Activated gamma-delta T cell treated with anti-CD3 and anti-CD28 coated beads, Interleukin-2, amount 50 U/mL, for 16 hours (primary cell): ENCODE data around the gene TLNRD1.

Experiments used
- DNase-seq: peaks from one replicate; pipeline ENCODE4 v3.0.0-alpha.2; 2020; ENCODE audit warnings: low read depth

TLNRD1 gene

DNA sequence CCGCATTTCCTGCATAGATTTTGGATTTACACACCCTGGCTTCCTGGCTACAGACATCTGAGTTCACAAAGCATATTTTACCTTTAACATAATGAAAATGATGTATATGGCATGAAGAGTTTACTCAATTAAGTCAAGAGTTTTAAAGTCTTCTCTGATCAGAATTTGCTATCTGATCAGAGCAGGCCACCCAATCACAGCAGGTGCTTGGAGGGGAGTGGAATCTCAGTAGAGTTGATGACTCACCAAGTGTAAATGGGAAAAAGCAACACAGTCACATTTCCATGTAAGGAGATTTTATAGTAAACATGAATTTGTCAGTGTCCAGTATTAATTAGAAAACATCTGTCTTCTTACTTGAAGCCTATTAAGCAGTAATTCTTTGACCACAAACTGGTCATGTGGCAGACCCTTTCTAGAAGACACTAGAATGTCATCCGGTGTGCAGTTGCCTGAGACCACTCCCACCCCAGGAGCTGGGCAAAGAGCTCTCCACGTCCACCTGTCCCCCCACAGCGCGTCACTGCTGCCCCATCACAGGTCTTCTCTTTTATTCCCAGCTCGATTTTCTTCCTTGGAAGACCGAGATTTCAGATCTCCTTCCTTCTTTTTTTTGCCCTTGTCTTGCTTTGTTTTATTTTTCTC, 21.9 kb upstream of the TLNRD1 start:
- DNase-seq = no peak

DNA sequence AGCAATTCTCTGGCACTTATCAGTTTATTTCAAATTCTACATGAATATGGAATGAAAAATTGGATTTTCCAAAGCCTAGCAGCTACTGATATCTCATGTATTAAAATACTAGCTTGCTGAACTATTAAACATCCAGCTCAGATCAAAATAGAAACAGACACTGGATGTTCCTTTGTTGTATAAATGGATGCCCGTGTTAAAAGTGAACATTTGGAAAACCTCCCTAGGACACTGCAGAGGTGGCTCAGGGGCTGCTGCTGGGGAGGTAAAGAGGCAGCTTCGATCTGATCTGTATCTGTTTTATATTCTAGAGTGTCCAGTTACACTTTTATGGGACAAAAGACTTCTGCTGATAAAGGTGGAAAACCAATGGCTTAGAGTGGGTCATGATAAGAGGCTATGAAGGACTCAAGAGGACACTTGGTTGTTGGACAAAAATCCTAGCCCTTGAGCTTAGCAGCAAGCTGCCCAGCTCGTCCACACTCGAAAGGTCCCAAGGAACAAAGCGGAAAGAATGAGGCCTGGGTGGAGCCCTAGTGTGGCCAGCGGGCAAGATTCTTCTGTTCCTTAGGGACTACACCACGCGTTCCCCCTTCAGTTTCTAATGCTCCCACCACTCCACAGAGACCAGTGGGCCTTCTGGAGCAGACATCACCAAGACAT, 21.1 kb upstream of the TLNRD1 start:
- no peak for DNase-seq

DNA sequence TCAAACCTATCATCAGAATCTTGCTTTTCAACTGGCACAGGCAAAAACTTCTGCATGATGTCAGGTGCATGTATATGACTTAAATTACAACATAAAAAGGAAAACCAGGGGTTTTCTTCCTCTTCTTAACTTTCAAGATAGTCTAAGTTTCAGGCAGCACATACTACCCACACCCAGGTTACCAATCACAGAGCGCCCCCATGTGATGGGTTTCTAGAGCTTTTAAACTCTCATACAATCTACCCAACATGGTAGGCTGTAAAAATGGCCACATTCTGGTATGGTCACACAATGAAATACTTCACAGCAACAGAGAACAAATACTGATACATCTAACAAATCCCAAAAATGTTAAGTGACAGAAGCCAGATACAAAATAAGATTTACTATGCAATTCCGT, 18.5 kb upstream of the TLNRD1 start:
- DNase-seq = no peak

DNA sequence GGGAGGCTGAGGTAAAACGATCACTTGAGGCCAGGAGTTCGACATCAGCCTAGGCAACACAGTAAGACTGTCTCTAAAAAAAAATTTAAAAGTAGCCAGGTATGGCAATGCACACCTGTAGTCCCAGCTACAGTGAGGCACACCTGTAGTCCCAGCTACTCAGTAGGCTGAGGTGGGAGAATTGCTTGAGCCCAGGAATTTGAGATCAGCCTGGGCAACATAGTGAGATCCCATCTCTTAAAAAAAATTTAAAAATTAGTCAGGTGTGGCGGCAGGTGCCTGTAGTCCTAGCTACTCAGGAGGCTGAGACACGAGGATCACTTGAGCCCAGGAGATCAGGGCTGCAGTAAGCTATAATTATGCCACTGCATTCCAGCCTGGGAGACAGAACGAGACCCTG, 17.9 kb upstream of the TLNRD1 start:
- DNase-seq = no peak

DNA sequence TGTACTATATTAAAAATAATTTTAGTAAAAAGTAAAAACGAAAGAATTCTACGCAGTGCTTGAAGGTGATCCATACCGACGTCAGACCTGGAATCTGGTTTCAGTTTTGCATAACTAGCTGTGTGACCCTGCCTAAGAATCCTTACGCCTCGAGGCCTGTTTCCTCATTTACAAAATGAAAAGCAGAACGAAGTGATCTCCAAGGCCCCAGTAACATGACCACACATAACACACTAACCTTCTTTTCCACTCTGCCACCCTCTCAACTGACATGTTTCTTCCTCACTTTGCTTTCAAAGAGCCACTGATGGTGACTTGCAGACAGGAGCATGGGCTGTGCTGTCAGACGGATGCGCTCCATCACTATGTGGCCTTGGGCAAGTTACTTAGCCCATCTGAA, 15.9 kb upstream of the TLNRD1 start:
- DNase-seq = no peak

DNA sequence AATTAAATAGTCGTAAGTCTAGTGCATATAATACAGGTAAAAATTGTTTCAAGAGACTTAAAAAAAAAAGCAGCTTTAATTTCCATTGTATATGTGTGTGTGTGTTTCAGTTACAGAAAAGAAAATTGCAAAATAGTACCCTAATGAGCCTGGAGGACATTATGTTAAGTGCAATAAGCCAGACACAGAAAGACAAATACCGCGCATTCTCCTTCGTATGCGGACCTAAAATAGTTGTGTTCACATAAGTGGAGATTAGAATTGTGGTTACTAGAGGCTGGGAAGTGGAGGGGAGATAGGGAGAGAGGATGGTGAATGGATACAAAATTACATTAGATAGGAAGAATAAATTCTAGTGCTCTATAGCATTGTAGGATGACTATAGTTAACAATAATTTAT, 14.7 kb upstream of the TLNRD1 start:
- no peak for DNase-seq

DNA sequence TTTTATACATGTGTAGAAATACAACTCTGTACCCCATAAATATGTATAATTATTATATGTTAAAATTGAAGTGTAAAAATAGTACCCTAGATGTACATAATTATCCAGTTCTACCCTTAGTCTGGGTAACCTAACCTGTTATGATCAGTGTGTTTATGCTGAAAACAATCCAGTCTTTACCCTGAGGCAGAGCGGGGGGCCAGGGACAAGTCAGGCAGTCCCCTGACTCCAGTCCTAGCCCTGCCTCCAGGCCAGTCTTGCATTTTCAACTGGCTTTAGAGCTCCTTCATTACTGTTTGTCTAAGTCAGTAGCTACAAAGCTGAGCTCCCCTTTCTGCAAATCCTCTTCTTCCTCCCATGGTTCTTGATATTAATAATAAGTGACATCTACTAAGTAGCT, 14.2 kb upstream of the TLNRD1 start:
- DNase-seq = no peak

DNA sequence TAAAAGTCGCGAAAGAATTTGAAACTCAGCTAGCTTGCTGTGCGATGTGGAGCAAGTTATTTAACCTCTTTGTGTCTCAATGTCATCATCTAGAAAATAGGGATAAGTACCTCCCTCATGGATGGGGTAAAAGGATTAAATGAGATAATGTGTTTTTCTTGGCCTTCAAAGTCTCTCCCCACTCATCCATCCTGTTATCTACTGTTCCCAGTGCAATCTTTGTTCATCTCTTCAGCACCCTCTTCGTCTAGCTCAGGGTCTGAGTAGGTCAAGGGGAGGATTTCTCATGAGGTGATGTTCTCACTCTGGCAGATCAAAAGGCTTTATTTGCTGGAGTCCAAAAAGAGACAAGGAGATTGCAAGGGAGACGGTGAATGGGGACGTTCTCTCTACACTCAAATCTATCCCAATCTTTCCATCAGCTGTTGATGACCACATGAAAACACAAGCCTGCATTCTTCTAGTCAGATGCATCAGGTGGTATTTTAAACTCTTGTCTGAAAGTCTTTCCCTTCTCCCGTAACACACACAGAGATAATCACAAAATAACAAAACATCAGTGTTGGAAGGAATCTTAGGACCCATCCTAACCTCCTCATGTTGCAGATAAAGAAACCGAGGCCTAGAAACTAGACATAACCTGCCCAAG, 12.5 kb upstream of the TLNRD1 start:
- no peak for DNase-seq

DNA sequence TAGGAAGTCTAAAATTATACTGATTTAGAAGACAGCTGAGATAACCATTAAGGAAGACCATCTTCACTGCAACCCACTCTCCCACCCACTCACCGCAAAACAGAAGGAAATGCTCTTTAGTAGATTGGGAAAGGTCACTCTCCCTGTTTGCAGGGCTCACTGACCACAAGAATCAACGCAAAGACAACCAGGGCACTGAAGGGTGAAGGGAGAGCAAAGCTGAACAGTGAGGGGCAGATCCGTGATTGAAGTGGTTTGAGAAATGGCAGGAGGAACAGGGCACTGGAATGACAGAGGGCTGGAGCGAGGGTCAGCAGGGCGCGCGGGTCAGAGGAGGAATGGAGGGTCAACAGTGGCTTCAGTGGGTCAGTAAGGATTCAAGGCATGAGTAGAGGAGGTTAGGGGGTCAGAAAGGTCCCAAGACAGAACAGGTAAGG, 11.6 kb upstream of the TLNRD1 start:
- no peak for DNase-seq

DNA sequence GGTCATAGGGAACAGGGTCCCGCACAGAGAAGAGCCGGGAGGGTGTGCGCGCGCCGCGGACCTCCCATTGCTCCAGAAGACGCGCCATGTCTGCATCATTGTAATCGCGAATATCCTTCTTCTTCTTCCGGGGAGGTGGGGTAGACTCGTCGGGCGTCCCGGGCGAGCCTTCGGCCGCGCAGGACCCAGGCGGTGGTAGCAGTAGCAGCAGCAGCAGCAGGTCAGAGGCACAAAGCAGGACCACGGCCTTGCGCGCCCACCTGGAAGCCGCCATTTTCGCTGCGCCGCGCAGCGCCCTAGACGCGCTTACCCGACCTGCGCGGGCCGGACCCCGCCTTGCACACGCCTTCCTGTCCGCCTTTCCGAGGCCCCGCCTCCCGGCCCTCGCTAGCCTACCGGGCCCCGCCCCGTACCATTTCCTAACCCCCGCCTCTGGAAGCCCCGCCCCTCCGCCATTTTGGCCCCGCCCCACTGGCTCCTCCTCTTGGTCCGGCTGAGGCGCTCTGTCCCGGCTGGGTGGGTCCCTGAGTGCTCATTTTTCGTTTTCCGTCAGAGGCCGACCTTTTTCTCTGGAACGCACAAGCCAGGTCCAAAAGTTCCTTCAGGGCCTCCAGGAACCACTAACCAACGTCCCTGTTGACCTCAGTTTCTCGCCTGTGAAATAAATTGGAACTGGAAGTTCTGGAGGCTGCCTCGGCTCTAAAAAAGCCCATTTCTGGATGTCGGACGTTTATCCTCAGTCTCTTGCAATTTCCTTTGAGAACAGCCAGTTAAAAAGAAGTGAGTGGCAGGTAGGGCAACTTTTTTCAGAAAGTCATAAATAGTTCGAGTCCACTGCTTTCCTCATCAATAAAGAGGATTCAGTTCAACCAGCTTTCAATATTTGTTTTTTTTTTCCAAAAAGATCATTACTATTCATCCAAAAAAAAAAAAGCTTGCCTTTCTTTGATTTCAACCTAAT, 10.9 kb upstream of the TLNRD1 start, which contains the start of gene MESD:
Gene MESD, minus strand, starts transcription at position 302 of the 961 bp plus-strand sequence. Its CDS starts 28 bp downstream, at position 274.
- DNase-seq = peak; percentile 97

DNA sequence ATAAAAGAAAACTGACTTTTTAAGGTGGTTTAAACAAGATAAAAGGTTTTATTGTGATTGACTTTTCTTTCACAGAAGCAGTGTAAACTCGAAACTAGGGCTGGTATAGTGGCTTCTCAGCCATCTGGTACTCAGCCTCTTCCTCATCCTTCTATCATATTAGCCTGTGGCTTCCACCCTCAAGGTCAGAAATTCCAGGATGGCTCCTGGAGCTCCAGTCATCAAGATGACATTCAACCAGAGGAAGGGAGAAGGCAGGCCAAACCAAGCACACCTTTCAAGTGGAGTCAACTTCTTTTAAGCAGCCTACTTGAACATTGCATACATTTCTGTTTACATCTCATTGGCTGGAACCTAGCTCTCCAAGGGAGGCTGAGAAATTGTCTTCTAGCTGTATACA, 9.8 kb upstream of the TLNRD1 start:
- DNase-seq = no peak

DNA sequence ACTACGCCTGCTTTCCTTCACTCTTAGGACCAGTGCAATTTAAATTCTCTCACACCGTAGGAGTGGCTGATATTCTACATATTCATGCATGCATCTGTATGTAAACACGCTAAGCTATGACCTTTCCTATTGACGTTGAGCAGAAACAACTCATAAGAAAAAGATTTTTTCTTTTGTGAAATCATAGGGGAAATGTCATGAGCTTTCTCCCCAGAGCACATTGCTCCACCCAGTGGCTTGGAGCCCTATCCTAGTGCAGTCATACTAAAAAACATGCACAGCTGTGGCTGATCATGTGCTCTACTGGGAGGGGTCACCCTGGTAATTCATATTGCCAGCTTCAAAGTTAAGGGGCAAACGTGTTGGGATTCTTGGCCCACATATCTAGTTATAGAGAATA, 9.3 kb upstream of the TLNRD1 start:
- no peak for DNase-seq

DNA sequence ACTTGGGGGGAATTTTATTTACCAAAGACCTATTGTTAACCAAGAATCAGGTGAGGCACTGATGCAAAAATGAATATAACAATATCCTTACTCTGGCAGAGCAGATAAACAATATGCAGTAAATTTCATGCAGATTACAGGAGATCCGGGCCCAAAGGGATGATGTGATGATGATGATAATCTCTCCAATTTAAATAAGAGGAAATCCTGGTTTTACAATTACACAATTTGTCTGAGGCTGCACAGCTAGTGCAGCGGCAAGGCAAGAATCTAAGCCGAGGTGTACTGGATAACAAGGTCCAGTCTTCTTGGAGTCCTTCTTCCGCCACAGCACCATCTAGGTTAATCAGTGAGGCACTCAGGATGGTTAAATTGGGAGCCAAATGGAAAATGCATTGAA, 8.7 kb upstream of the TLNRD1 start:
- no peak for DNase-seq

DNA sequence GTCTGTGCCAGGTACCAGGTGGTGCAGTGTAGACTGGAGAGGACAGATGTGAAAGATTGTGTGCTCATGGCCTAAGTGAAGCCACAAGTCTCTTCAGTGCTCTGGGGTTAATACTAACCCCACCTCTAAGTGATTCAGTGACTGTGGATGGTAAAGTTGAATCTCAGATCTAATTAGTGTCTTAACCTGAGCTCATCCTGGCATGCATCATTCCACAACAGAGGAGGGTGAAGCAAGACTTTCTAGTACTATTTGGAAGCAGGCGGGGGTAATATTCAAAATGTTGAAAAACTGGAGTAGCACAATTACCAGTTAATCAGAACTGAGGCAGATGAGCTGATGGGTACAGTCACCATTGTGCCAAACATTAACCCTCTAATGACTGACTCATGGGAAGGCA, 8.3 kb upstream of the TLNRD1 start:
- no peak for DNase-seq

DNA sequence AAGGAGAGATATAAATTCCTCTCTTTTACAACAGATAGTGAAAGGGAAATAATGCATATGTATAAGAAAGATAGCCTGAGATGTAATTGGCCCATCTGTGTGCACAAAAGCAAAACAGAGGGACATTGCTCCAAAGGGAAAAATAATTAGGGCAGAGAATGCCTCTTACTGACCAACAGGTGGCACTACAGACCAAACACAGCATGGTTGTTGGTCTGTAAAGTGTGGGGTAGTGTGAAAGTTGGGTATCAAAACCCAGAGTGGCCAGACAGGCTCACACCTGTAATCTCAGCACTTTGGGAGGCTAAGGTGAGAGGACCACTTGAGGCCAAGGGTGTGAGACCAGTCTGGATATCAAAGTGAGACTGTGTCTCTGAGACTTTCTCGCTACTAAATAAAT, 4.5 kb upstream of the TLNRD1 start:
- DNase-seq = no peak

DNA sequence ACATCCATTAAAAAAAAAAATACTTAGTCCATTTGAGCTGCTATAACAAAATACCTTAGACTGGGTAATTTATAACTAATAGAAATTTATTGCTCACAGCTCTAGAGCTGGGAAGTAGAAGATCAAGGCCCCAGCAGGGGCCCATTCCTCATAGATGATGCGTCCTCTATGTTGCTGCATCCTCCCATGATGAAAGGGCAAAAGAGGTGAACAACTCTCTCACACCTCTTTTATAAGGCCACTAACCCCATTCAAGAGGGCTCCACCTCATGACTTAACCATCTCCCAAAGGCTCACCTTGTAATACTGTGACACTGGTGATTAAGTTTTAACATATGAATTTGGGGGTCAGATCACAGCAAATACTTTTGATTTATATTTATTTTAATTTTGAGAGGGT, 3.0 kb upstream of the TLNRD1 start:
- no peak for DNase-seq

DNA sequence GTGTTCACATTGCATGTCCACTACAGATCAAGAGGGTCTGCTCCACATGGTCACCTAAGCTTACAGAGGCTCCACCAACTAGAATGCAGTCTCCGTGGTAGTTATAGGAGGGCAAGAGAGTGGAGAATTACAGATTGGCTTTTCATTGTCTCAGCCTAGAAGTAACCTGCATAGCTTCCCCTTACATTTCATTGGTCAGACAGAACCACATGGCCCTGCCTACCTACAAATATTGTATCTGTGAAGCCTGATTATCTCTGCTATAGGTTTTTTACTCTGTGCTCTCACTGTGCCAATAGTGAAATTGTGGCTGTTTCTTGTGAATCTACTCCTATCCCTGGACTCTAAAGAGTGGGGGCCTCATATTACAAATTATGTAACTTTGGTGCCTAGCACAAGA, 2.5 kb upstream of the TLNRD1 start:
- DNase-seq = no peak

DNA sequence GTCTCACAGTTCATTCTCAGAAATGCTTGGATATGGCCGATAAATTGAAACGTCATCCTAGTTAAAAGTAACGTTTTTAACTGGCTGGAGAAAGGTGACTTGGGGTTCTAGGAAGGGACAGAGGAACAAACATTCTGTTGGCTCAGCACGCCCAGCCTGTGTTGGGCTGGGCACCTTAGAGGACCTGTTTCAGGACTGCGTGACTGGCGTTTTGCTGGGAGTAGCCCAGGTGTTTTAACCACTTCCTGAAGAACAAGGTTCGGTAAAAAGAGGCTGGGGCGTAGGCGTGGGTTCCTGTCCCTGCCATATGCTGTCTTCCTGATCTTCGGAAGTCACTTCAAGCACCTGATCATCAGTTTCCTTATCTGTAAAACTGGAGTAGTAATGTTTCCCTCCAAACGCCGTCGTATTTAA, 1.1 kb upstream of the TLNRD1 start:
- peak; percentile 15 for DNase-seq

DNA sequence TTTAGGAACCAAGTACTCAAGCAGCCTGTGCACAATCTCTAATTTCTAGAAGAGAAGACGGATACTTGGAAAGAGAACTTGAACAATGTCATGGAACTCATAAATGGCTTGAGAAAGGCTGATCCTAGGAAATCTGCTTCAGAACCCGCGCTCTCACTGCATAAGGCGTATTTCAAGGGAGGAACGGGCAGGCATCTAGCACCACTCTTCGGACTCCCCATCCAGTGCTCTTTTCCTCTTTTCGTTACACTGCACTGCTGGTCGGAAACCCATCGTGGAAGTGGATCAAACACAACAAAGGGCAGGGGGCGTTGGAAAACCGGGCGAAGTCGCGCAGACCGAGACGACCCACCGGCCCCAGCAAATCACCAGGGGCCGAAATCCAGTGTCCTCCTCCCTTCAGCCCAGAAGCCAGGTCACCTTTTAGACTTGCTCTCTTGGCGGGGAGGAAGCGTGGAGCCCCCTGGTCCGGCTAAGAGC, 539 bp upstream of the TLNRD1 start:
- DNase-seq = no peak

DNA sequence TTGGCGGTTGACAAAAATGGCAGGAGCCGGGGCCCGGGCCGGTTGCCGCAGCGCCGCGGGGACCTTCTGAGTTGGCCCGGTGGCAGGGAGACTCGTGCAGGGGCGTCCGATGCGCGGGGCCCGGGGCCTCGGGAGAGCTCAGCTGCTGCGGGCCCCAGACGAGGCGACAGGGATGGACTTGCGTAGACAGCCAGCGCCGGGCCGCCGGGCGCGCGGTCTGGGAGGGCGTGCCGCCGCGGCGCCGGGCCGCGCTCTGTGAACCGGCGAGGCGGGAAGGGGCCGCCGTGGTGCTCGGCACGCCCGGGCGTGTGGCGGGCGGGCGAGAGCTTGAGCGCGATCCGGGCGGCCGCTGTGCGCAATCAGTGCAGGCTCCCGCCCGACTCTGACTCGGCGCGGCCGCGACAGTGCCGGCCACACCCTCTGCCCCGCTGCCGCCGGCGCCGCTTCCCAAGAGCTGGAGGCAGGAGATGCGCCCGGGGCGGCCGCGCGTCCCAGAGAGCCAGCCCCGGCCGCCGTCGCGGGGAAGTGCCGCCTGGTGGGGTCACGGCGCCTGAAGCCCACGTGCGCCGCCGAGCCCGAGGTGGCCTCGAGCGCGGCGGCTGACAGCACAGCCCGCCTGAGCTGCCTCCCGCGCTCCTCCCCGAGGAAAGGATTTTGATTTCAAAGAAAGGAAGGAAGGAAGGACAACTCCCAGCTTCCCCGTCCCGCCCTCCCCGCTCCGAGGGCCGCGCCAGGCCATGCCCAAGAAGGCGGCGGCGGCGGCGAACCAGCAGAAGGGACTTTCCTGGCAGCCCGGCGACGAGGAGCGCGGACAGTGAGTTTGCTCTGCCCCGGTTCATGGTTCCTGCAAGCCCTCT, 657 bp downstream of the TLNRD1 start:
- DNase-seq = peak; percentile 29

DNA sequence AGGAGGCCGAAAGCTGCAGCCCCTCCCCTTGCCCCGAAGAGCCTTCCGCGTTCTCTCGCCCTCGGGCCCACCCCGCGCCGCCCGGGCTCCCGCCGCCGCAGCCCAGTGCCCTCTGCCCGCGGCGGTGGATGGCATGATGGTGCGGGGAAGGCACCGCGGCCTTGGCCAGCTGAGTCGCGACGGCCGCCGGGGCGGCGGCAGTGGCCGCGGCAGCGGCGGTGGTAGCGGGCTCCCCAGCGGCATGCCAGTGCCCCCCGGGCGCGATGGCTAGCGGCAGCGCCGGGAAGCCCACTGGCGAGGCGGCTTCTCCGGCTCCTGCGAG, 1.2 kb downstream of the TLNRD1 start:
- no peak for DNase-seq
